HG03565 (cell line): Measurements from ENCODE around the gene BHLHE23.

Experiments used
- ATAC-seq: cut with Tn5 transposase; IDR thresholded peaks from one replicate; pipeline ENCODE4 v1.9.1; 2021; ENCODE audit warnings: mild to moderate bottlenecking, moderate library complexity; ENCODE audit not compliant: unreplicated experiment

The BHLHE23 gene

GRCh38 chr20:63026582-63027165 lies 19.9 kb upstream of the BHLHE23 start:
- no peak for ATAC-seq

DNA sequence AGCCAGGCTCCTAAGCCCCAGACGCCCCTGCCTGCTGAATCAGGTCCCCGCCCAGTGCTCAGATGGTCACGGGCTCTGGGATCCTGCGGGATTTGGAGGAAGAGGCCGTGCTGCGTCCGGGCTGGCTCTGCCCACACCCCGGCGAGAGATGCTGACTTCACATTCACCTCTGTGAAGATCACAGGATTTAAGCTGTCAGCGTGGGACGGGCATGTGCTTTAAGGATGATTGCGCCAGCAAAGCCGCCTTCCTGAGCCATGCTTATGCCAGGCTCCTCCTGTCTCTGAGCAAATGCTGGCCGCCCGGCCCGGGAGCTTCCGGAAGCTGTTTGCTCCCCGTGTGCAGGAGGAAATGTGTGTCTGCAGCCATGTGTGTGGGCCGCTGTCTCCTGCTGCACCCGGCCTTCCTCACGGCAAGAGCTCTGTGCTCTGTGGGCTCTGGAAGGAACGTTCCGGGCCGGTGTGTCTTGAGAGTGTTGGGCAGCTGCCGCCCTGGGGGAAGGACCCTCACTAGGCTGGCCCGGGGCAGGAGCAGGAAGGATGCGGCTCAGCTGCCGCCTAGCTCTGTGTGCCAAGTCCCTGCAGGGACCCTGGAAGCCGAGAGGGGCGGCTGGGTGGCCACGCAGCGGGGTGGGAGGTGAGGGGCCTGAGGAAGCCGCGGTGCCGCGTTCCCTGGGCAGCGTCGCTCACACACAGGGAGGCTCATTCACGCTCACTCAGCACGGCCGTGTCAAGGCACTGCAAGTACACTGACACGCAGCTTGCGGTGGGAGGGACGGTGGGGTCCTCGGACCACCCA lies 19.0 kb upstream of the BHLHE23 start:
- no peak for ATAC-seq

DNA sequence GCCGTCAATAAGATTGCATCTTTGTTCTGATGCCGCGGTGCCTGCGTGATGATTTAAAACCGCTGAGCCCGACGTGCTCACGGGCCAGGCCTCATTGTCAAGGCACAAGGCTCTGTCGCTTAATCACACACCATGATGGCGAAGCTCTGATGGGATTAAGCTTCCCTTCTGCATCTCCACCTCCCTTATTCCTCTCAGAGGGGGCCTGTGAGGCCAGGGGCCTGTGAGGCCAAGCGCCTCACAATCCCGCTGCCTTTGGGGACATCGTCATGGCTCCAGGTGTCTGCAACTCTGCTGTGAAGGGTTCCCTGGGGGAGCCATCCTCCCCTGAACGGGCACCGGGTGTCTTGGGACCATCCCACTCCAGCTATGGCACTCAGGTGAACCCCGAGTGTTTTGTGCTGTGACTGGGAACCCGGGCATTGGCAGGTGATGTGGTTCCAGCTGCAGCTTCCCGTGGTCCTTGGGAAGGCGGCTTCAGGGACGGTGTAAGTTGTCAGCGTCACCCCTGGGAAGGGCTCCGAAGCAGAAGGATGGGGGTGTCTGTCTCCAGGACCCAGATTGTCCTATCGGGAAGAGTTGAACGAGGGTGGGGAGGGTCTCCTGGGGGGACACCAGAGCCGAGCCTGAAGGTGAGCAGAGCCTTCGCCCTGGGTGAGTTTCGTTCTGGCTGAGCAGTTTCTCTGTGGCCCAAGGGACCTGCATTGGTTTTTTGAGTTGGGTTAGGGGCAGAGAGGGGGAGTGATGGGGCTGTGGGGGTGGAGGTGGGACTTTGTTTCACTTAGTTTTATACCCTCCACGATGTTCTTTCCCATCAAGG lies 18.0 kb upstream of the BHLHE23 start:
- ATAC-seq: no peak

DNA sequence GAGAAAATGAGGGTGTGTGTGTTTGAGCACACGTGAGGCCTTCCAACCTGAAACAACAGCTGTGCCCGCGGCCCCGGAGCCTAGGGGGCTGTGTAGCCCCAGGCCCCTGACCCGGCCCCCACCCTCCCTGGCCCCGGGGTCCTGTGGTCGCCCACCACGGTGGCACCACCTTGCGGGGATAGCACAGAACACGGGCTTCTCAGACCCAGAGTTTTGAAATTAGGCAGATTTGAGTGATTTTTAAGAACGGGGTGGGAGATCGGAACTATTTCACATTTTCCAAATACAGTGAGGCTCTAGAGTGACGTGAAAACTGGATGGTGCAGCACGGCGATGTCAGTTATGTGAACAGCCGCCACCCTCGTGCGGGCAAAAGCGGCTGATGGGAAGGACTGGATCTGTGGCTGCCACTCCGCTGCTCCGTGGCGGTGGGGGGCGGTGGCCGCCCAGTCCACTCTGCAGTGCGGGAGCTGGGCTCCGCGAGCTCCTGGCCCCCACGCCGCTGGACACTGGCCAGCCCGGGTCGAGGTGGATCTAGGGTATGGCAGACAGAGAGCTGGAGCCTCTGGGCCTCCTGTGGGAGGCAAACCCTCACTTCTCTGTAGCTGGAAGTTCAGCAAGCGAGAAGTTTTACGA lies 17.3 kb upstream of the BHLHE23 start:
- no peak for ATAC-seq

GRCh38 chr20:63023071-63023935 lies 16.5 kb upstream of the BHLHE23 start:
- no peak for ATAC-seq

- ATAC-seq: no peak
Measured at GRCh38 chr20:63022501-63022900, 15.7 kb upstream of the BHLHE23 start.

DNA sequence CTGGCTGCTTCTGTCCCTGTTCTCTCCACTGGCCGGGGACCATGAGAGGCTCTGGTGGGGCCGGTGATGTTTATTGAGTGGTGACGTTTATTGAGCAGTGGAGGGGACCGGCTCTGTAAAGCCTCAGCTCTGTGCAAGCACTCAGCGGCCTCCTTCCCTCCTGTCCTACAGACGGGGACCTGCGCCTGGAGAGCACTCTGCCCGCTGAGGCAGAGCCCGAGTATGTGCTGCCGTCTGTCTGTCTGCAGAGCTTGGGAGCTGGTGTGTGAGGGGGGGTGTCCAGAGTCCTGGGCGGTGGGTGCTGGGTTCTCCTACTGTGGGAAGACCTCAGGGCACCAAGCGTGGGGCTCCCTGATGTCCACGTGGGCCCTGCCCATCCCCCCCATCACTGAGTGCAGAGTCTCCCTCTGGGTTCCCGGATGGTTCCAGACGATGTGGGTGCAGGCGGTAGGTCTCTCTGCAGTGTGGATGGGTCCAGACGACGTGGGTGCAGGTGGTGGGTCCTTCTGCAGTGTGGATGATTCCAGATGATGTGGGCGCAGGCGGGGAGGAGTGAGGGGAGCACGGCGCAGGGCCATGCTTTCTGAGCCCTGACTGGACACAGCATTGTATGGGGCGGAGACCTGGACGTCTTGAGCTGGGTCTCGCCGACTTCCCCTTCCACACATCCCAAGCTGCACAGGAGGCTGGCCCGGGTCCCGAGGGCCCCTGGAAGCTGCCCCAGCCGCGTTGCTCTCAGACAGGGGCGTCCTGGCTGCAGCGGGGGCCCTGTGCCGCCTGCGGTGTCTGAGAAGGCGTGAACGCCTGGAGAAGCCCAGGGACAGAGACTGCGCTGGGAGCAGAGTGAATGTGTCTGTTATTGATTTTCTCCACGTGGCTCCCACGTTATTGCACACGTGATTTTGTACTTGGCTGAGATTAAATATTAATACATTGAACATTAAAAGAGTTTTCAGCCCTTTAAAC lies 14.9 kb upstream of the BHLHE23 start:
- ATAC-seq: no peak

- no peak for ATAC-seq
Measured at GRCh38 chr20:63020681-63021080, 13.9 kb upstream of the BHLHE23 start.

- ATAC-seq: no peak
Measured at GRCh38 chr20:63017826-63018411, 11.2 kb upstream of the BHLHE23 start.

DNA sequence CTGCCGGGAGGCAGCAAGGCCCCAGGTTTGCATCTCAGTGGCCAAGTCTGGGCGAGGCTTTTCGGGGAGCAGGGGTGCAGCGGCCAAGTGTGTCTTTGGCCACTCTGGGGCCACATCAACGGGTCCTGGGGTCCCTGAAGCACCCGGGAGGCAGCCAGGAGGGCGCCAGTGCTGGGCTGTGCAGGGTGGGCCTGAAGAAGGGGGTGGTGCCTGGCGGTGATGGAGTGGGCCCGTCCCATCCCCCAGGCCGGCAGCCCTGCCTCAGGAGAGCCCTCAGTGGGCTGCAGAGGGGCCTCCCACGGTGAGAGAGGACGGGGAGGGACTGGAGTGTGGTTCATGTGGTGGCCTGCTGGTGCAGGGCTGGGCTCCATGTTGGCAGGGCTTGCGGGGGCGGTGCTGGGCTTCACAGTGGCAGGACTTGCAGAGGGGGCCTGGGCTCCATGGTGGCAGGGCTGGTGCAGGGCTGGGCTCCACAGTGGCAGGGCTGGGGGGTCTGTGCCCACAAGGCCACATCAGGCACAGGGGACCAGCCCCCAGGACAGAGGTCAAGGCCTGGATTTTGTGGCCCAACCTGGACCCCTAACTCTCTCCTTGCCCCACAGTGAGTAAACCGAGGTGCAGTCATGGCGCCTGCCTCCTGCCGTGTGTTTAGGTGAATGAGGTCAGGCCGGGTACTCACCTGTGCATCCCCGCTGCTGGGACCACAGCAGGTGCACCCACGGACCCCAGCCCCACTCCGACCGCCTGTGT lies 10.5 kb upstream of the BHLHE23 start:
- no peak for ATAC-seq

GRCh38 chr20:63016514-63017075 lies 9.8 kb upstream of the BHLHE23 start:
- no peak for ATAC-seq

DNA sequence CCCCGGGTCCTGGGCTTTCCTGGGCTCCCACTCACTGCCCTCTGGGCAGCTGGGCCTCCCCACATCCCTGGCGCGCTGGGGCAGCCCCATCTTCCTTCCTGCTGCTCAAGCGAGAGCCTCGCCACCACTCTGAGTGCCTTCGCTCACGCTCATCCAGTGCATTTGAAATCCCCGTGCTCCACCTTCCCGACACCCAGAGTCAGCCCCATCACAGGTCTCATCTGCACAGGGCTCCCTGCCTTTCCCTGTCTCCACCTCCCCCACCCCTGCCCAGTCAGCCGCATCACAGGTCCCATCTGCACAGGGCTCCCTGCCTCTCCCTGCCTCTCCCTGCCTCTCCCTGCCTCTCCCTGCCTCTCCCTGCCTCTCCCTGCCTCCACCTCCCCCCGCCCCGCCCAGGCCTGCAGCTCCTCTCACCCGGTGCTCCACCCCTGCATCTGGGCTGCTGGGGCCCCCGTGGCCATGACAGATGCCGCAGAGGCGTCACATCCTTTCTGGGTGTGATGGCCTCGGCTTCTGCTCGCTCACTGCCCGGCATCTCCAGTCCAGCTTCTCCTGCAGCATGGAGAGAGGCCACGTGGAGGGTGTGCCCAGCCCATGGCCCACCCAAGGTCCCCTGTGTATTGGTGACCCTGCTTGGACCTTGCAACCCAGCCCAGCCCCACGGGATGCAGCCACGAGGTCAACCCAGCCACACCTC lies 9.0 kb upstream of the BHLHE23 start:
- no peak for ATAC-seq

DNA sequence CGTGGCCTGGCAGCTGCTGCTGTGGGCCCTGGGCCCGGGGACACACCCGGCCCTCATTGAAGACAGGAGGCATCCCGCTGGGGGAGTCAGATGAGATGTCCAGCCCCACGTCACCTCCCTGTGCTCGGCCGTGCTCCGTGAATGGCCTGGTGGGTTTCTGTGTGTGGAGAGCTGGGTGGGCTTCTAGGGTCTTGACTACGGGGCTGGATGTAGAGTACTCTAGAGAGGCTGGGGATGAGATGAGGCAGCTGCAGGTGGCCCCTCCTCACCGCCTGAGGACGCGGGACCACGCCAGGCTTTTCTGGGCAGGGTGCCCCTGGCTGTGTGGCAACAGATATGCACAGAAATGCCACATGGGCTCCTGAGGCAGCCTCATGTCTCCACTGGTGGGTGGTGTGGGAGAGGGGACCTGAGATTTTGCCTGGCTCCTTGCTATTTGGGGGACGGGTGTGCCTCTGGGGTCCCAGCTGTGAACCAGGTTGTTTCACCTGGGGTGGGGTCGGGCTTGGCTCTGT lies 8.4 kb upstream of the BHLHE23 start:
- no peak for ATAC-seq

- no peak for ATAC-seq
Measured at GRCh38 chr20:63014710-63015109, 7.9 kb upstream of the BHLHE23 start.

- no peak for ATAC-seq
Measured at GRCh38 chr20:63014287-63014686, 7.5 kb upstream of the BHLHE23 start.

DNA sequence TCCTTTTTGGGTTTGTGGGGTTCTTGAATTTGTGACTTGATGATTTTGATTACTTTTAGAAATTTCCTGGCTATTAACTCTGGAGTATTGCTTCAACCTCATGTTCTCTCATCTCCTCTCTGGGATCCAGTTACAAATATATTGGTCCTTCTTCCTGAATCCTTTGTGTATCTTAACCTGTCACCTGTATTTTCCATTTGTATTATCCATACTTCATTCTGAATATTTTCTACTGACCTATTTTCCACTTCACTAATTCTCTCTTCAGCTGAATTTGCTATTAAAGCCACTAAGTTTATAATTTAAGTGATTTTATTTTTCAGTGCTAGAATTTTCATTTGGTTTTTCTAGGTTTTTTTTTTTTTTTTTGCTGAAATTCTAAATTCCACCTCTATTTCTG lies 6.4 kb upstream of the BHLHE23 start:
- ATAC-seq: no peak

- ATAC-seq: no peak
Measured at GRCh38 chr20:63011798-63012197, 5.0 kb upstream of the BHLHE23 start.
